ENCODE measurements around the gene MS4A8. TPM values are rescaled to one million over a fixed set of nuclear protein-coding genes. Genes with fewer than 3 reads are reported as not detected.

The MS4A8 gene
- total and polyA plus RNA-seq, 2 donors from 2014 or later = 0.67 TPM; not detected in 1

GRCh38 chr11:60764879-60765278, 65.5 kb downstream of the MS4A8 start:
- Histone ChIP-seq H3K9ac (ENCODE audit: low read length in 3 of 3) (no peak overlapping the region), H3K27me3 (ENCODE audit: control insufficient read depth, insufficient read depth, low read length) (no peaks in the 10 kb centered on the region), H3K4me1 (ENCODE audit: control insufficient read depth in 2 of 3, insufficient read depth in 2 of 3, low read depth in 1 of 3, low read length in 3 of 3) (no peaks in the 10 kb centered on the region), H3K4me3 (ENCODE audit: low read length in 3 of 3) (no peak overlapping the region), H3K9me3 (ENCODE audit: control insufficient read depth in 2 of 3, insufficient read depth in 1 of 3, low read length in 3 of 3) (no peaks in the 10 kb centered on the region), H3K27ac (ENCODE audit: low read depth in 2 of 2, low read length in 2 of 2) (no peak overlapping the region), H3K36me3 (ENCODE audit: control insufficient read depth in 2 of 3, insufficient read depth in 3 of 3, low read length in 3 of 3) (no peaks in the 10 kb centered on the region)
- FAIRE-seq (no peak), DNase-seq (no peak)
- no peak for TF ChIP-seq CTCF (IDR thresholded peaks at IDR 0.05; ENCODE audit: borderline replicate concordance, extremely low read depth, insufficient read depth)
- intact Hi-C loops (cut with DNase I) = no loop called here

- no peaks in the 10 kb centered on the region for H3K27me3 ChIP-seq (ENCODE audit: control insufficient read depth, insufficient read depth, low read length)
- no peak overlapping the region for H3K9ac ChIP-seq (ENCODE audit: low read length in 3 of 3)
- H3K27ac ChIP-seq (ENCODE audit: low read depth in 2 of 2, low read length in 2 of 2) = no peak overlapping the region
- no peak for DNase-seq
- intact Hi-C loops (cut with DNase I) = no loop called here
- no peak overlapping the region for H3K4me3 ChIP-seq (ENCODE audit: low read length in 3 of 3)
- no peak for FAIRE-seq
- H3K9me3 ChIP-seq (ENCODE audit: control insufficient read depth in 2 of 3, insufficient read depth in 1 of 3, low read length in 3 of 3) = no peaks in the 10 kb centered on the region
- TF ChIP-seq CTCF (IDR thresholded peaks at IDR 0.05; ENCODE audit: borderline replicate concordance, extremely low read depth, insufficient read depth) = no peak
- H3K4me1 ChIP-seq (ENCODE audit: control insufficient read depth in 2 of 3, insufficient read depth in 2 of 3, low read depth in 1 of 3, low read length in 3 of 3) = no peaks in the 10 kb centered on the region
- H3K36me3 ChIP-seq (ENCODE audit: control insufficient read depth in 2 of 3, insufficient read depth in 3 of 3, low read length in 3 of 3) = no peaks in the 10 kb centered on the region
These were observed 65.9 kb downstream of the MS4A8 start for GRCh38 chr11:60765355-60765754.

Other genes with a start within 250 kb of the MS4A8 start
- gene MS4A1, start 243.8 kb upstream of the MS4A8 start, total RNA-seq = 11.1 TPM
- not detected for gene MS4A1, start 243.8 kb upstream of the MS4A8 start, polyA plus RNA-seq (ENCODE audit: insufficient read depth, low read depth, low replicate concordance)
- gene MS4A12, start 206.8 kb upstream of the MS4A8 start, total RNA-seq = not detected
- not detected for gene MS4A12, start 206.8 kb upstream of the MS4A8 start, polyA plus RNA-seq (ENCODE audit: insufficient read depth, low read depth, low replicate concordance)
- gene MS4A13, start 184.2 kb upstream of the MS4A8 start, total RNA-seq = not detected
- not detected for gene MS4A13, start 184.2 kb upstream of the MS4A8 start, polyA plus RNA-seq (ENCODE audit: insufficient read depth, low read depth, low replicate concordance)
- gene MS4A18, start 25.1 kb downstream of the MS4A8 start, total RNA-seq = not detected
- not detected for gene MS4A18, start 25.1 kb downstream of the MS4A8 start, polyA plus RNA-seq (ENCODE audit: insufficient read depth, low read depth, low replicate concordance)
- gene MS4A15, start 57.3 kb downstream of the MS4A8 start, total RNA-seq = not detected
- gene MS4A15, start 57.3 kb downstream of the MS4A8 start, polyA plus RNA-seq (ENCODE audit: insufficient read depth, low read depth, low replicate concordance) = not detected
- gene MS4A10, start 85.7 kb downstream of the MS4A8 start, total RNA-seq = not detected
- gene MS4A10, start 85.7 kb downstream of the MS4A8 start, polyA plus RNA-seq (ENCODE audit: insufficient read depth, low read depth, low replicate concordance) = 1.1 TPM
- gene CCDC86, start 142.5 kb downstream of the MS4A8 start, total RNA-seq = 18.9 TPM
- 15.9 TPM for gene CCDC86, start 142.5 kb downstream of the MS4A8 start, polyA plus RNA-seq (ENCODE audit: insufficient read depth, low read depth, low replicate concordance)
- gene PTGDR2, start 156.3 kb downstream of the MS4A8 start, total RNA-seq = 0.16 TPM
- gene PTGDR2, start 156.3 kb downstream of the MS4A8 start, polyA plus RNA-seq (ENCODE audit: insufficient read depth, low read depth, low replicate concordance) = not detected
- gene ZP1, start 167.9 kb downstream of the MS4A8 start, total RNA-seq = not detected
- gene ZP1, start 167.9 kb downstream of the MS4A8 start, polyA plus RNA-seq (ENCODE audit: insufficient read depth, low read depth, low replicate concordance) = not detected
- 72.1 TPM for gene PRPF19, start 207.0 kb downstream of the MS4A8 start, total RNA-seq
- gene PRPF19, start 207.0 kb downstream of the MS4A8 start, polyA plus RNA-seq (ENCODE audit: insufficient read depth, low read depth, low replicate concordance) = 70.7 TPM
- 130 TPM for gene TMEM109, start 214.5 kb downstream of the MS4A8 start, total RNA-seq
- 139 TPM for gene TMEM109, start 214.5 kb downstream of the MS4A8 start, polyA plus RNA-seq (ENCODE audit: insufficient read depth, low read depth, low replicate concordance)
- gene TMEM132A, start 224.8 kb downstream of the MS4A8 start, total RNA-seq = 19.1 TPM
- gene TMEM132A, start 224.8 kb downstream of the MS4A8 start, polyA plus RNA-seq (ENCODE audit: insufficient read depth, low read depth, low replicate concordance) = 17.2 TPM

All from kidney (tissue), 14 donors.